ENCODE data around the gene ARF1. TPM values are rescaled to one million over a fixed set of nuclear protein-coding genes. Genes with fewer than 3 reads are reported as not detected.
A peak's percentile ranks its signal among the peaks of the same experiment; 100 is the strongest.

Gene ARF1
- total and polyA plus RNA-seq, 2 of the 13 experiments (the other 11 are each of a cell fraction or from before 2014, with no cell fraction given), result 186 to 327 TPM

GRCh38 chr1:228102791-228103620 lies 20.5 kb downstream of the ARF1 start, which contains the start of gene C1orf35 (continued):
- peak; percentile 72 for TF ChIP-seq PITX1 (CRISPR knock-in tag; IDR thresholded peaks at IDR 0.05)
- TF ChIP-seq, protein P1, sequence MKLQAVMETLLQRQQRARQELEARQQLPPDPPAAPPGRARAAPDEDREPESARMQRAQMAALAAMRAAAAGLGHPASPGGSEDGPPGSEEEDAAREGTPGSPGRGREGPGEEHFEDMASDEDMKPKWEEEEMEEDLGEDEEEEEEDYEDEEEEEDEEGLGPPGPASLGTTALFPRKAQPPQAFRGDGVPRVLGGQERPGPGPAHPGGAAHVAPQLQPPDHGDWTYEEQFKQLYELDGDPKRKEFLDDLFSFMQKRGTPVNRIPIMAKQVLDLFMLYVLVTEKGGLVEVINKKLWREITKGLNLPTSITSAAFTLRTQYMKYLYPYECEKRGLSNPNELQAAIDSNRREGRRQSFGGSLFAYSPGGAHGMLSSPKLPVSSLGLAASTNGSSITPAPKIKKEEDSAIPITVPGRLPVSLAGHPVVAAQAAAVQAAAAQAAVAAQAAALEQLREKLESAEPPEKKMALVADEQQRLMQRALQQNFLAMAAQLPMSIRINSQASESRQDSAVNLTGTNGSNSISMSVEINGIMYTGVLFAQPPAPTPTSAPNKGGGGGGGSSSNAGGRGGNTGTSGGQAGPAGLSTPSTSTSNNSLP (IDR thresholded peaks at IDR 0.05; ENCODE audit: low read depth, low read length), result no peak
- peak; percentile 61 for TF ChIP-seq RFX5 (IDR thresholded peaks at IDR 0.05; ENCODE audit: low read depth, low read length)
- TF ChIP-seq HNRNPH1 (optimal IDR thresholded peaks at IDR 0.05; ENCODE audit: low read depth, low read length), result no peak
- peak; percentile 71 for TF ChIP-seq FOXA3 (CRISPR knock-in tag; IDR thresholded peaks at IDR 0.05)
- no peak; the same call in 1 of the 2 replicates for TF ChIP-seq RFXANK (CRISPR knock-in tag; IDR thresholded peaks at IDR 0.05)
- peak; percentile 68 for TF ChIP-seq PRDM15 (CRISPR knock-in tag; IDR thresholded peaks at IDR 0.05)
- TF ChIP-seq ZNF567 (CRISPR knock-in tag; IDR thresholded peaks at IDR 0.05; ENCODE audit: borderline replicate concordance), result peak; percentile 75; the same call in 1 of the 2 replicates
- TF ChIP-seq ZFP82 (CRISPR knock-in tag; IDR thresholded peaks at IDR 0.05; ENCODE audit: borderline replicate concordance), result no peak
- TF ChIP-seq, protein P2, sequence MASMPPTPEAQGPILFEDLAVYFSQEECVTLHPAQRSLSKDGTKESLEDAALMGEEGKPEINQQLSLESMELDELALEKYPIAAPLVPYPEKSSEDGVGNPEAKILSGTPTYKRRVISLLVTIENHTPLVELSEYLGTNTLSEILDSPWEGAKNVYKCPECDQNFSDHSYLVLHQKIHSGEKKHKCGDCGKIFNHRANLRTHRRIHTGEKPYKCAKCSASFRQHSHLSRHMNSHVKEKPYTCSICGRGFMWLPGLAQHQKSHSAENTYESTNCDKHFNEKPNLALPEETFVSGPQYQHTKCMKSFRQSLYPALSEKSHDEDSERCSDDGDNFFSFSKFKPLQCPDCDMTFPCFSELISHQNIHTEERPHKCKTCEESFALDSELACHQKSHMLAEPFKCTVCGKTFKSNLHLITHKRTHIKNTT (CRISPR knock-in tag; IDR thresholded peaks at IDR 0.05), result no peak
- no peak for TF ChIP-seq PRPF4 (IDR thresholded peaks at IDR 0.05; ENCODE audit: low read depth, low read length, poor library complexity, severe bottlenecking)
- peak; percentile 80; the same call in 1 of the 2 replicates for TF ChIP-seq ZNF639 (CRISPR knock-in tag; conservative IDR thresholded peaks at IDR 0.05)
- no peak for TF ChIP-seq RELA (CRISPR knock-in tag; IDR thresholded peaks at IDR 0.05)
- no peak for TF ChIP-seq GABPA (IDR thresholded peaks at IDR 0.05; ENCODE audit: low read depth, low read length)
- TF ChIP-seq GABPA (CRISPR knock-in tag; IDR thresholded peaks at IDR 0.05; ENCODE audit: low read depth), result no peak
- TF ChIP-seq ZNF564 (CRISPR knock-in tag; IDR thresholded peaks at IDR 0.05), result no peak; the same call in 1 of the 2 replicates
- TF ChIP-seq ZNF572 (CRISPR knock-in tag; IDR thresholded peaks at IDR 0.05), result 0 out of 2 replicates have a peak, but pooled peaks have one; percentile 23
- TF ChIP-seq CCDC6 (CRISPR knock-in tag; IDR thresholded peaks at IDR 0.05), result peak; percentile 89
- TF ChIP-seq, protein P3, sequence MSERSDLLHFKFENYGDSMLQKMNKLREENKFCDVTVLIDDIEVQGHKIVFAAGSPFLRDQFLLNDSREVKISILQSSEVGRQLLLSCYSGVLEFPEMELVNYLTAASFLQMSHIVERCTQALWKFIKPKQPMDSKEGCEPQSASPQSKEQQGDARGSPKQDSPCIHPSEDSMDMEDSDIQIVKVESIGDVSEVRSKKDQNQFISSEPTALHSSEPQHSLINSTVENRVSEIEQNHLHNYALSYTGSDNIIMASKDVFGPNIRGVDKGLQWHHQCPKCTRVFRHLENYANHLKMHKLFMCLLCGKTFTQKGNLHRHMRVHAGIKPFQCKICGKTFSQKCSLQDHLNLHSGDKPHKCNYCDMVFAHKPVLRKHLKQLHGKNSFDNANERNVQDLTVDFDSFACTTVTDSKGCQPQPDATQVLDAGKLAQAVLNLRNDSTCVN (CRISPR knock-in tag; IDR thresholded peaks at IDR 0.05; ENCODE audit: borderline replicate concordance), result peak; percentile 69; the same call in 1 of the 2 replicates
- TF ChIP-seq RAD21 (CRISPR knock-in tag; IDR thresholded peaks at IDR 0.05), result 0 out of 2 replicates have a peak, but pooled peaks have one; percentile 28
- peak; percentile 92 for TF ChIP-seq PHF8 (CRISPR knock-in tag; IDR thresholded peaks at IDR 0.05)
